ENCODE measurements around the gene C2orf69. TPM values are rescaled to one million over a fixed set of nuclear protein-coding genes. Genes with fewer than 3 reads are reported as not detected.

The C2orf69 gene
- total RNA-seq (2022) (15.2 and 16.2 TPM in 2 replicates), Bru-seq, nascent RNA (percentile 85 among the genes with signal in this experiment), BruChase-seq, experiment 1, labeled RNA remaining after a 6-hour chase (percentile 67 among the genes with signal in this experiment), BruChase-seq, experiment 2, labeled RNA remaining after a 2-hour chase (percentile 86 among the genes with signal in this experiment)
- long read RNA-seq, transcript C2orf69-201 (2 exons, 3,728 nt) = major isoform, 28 of 35 reads
- long read RNA-seq, partial matches to known transcripts = 0 of 35 reads
- long read RNA-seq, other reads (novel, unspliced or antisense) = 7 of 35 reads

- DNase-seq = peak; percentile 97
- H3K9me3 Mint-ChIP-seq (ENCODE audit: low read depth, unreplicated experiment) = no peaks in the 10 kb centered on the region
- peak within 1 kb of the TSS; percentile 79 for H3K27ac Mint-ChIP-seq (ENCODE audit: unreplicated experiment)
- H3K4me1 Mint-ChIP-seq (ENCODE audit: low read depth, unreplicated experiment) = peaks cover 15% of the 10 kb centered on the region
- CTCF ChIA-PET = interaction anchor here (0.6 kb wide), 1 partner anchor 831 kb away, joined by 3 read pairs; no protein-coding TSS in a partner anchor
- no peak for TF ChIP-seq CTCF (IDR thresholded peaks at IDR 0.05; ENCODE audit: unreplicated experiment)
- no TSS peak for BruUV-seq (replicated peaks)
- peaks cover 15% of the 10 kb centered on the region for H3K36me3 Mint-ChIP-seq (ENCODE audit: insufficient read depth, unreplicated experiment)
- no peaks in the 10 kb centered on the region for H3K27me3 Mint-ChIP-seq (ENCODE audit: unreplicated experiment)
- intact Hi-C loops (cut with micrococcal nuclease; ENCODE audit: unreplicated experiment) = no loop called here
- peak within 1 kb of the TSS; percentile 93 for H3K4me3 Mint-ChIP-seq (ENCODE audit: low read depth, unreplicated experiment)
These were observed at the start of gene C2orf69 for GRCh38 chr2:199911052-199911876. TSS of gene C2orf69 (plus strand) at chr2:199911293. CDS start at chr2:199911439, 146 bp downstream.

GRCh38 chr2:199862788-199863187 is 48.3 kb upstream of the C2orf69 start:
- DNase-seq = no peak

GRCh38 chr2:199865905-199866304 is 45.2 kb upstream of the C2orf69 start:
- Mint-ChIP-seq H3K4me3 (ENCODE audit: low read depth, unreplicated experiment) (no peak overlapping the region), H3K9me3 (ENCODE audit: low read depth, unreplicated experiment) (no peaks in the 10 kb centered on the region), H3K36me3 (ENCODE audit: insufficient read depth, unreplicated experiment) (no peaks in the 10 kb centered on the region), H3K4me1 (ENCODE audit: low read depth, unreplicated experiment) (no peaks in the 10 kb centered on the region), H3K27me3 (ENCODE audit: unreplicated experiment) (peaks cover 17% of the 10 kb centered on the region), H3K27ac (ENCODE audit: unreplicated experiment) (no peak overlapping the region)
- DNase-seq = no peak
- CTCF ChIA-PET = no interaction called here
- intact Hi-C loops (cut with micrococcal nuclease; ENCODE audit: unreplicated experiment) = loop anchor here (10.0 kb wide), 1 partner anchor 271 kb away; no protein-coding TSS in a partner anchor
- BruUV-seq (replicated peaks) = no TSS peak
- no peak for TF ChIP-seq CTCF (IDR thresholded peaks at IDR 0.05; ENCODE audit: unreplicated experiment)

More at GRCh38 chr2:199862788-199863187, 48.3 kb upstream of the C2orf69 start:
- H3K4me1 Mint-ChIP-seq (ENCODE audit: low read depth, unreplicated experiment) = no peaks in the 10 kb centered on the region
- H3K27ac Mint-ChIP-seq (ENCODE audit: unreplicated experiment) = no peak overlapping the region
- CTCF ChIA-PET = interaction anchor here (1.5 kb wide), 1 partner anchor 158 kb away, joined by 4 read pairs; no protein-coding TSS in a partner anchor
- no peak for TF ChIP-seq CTCF (IDR thresholded peaks at IDR 0.05; ENCODE audit: unreplicated experiment)
- H3K4me3 Mint-ChIP-seq (ENCODE audit: low read depth, unreplicated experiment) = no peak overlapping the region
- no TSS peak for BruUV-seq (replicated peaks)
- no peaks in the 10 kb centered on the region for H3K36me3 Mint-ChIP-seq (ENCODE audit: insufficient read depth, unreplicated experiment)
- H3K9me3 Mint-ChIP-seq (ENCODE audit: low read depth, unreplicated experiment) = no peaks in the 10 kb centered on the region
- intact Hi-C loops (cut with micrococcal nuclease; ENCODE audit: unreplicated experiment) = loop anchor here (5.0 to 10.0 kb wide), 2 partner anchors 80 to 268 kb away; no protein-coding TSS in a partner anchor
- peaks cover 19% of the 10 kb centered on the region for H3K27me3 Mint-ChIP-seq (ENCODE audit: unreplicated experiment)

- intact Hi-C loops (cut with micrococcal nuclease; ENCODE audit: unreplicated experiment) = loop anchor here (10.0 kb wide), 1 partner anchor 274 kb away; no protein-coding TSS in a partner anchor
- Mint-ChIP-seq H3K36me3 (ENCODE audit: insufficient read depth, unreplicated experiment) (no peaks in the 10 kb centered on the region), H3K4me1 (ENCODE audit: low read depth, unreplicated experiment) (no peaks in the 10 kb centered on the region), H3K9me3 (ENCODE audit: low read depth, unreplicated experiment) (no peaks in the 10 kb centered on the region), H3K27me3 (ENCODE audit: unreplicated experiment) (no peaks in the 10 kb centered on the region), H3K4me3 (ENCODE audit: low read depth, unreplicated experiment) (no peak overlapping the region), H3K27ac (ENCODE audit: unreplicated experiment) (no peak overlapping the region)
- TF ChIP-seq CTCF (IDR thresholded peaks at IDR 0.05; ENCODE audit: unreplicated experiment) = no peak
- no peak for DNase-seq
- no TSS peak for BruUV-seq (replicated peaks)
- CTCF ChIA-PET = no interaction called here
These were observed 42.5 kb upstream of the C2orf69 start for GRCh38 chr2:199868431-199869226.
